Measurements from ENCODE around the gene SATB2.

SATB2 gene

GRCh38 chr2:199457147-199458008 is at the start of gene SATB2:
SATB2 (minus strand) TSS chr2:199457939; CDS start chr2:199456037, 1,902 bp downstream.
- no peak for DNase-seq (ENCODE audit: low read depth in 2 of 2)

- no peak for DNase-seq (ENCODE audit: low read depth in 2 of 2)
Observed at GRCh38 chr2:199505755-199506403, 48.1 kb upstream of the SATB2 start.

GRCh38 chr2:199503148-199503547 is 45.4 kb upstream of the SATB2 start:
- no peak for DNase-seq (ENCODE audit: low read depth in 2 of 2)

- DNase-seq (ENCODE audit: low read depth in 2 of 2) = no peak
Observed at GRCh38 chr2:199499005-199499404, 41.3 kb upstream of the SATB2 start.

- no peak for DNase-seq (ENCODE audit: low read depth in 2 of 2)
Observed at GRCh38 chr2:199495147-199495546, 37.4 kb upstream of the SATB2 start.

GRCh38 chr2:199490049-199490448 is 32.3 kb upstream of the SATB2 start:
- DNase-seq (ENCODE audit: low read depth in 2 of 2) = no peak

GRCh38 chr2:199488772-199489400 is 31.1 kb upstream of the SATB2 start:
- DNase-seq (ENCODE audit: low read depth in 2 of 2) = peak; percentile 8 to 28

GRCh38 chr2:199485732-199486335 is 28.1 kb upstream of the SATB2 start:
- no peak for DNase-seq (ENCODE audit: low read depth in 2 of 2)

GRCh38 chr2:199484927-199485326 is 27.2 kb upstream of the SATB2 start:
- no peak for DNase-seq (ENCODE audit: low read depth in 2 of 2)

- no peak for DNase-seq (ENCODE audit: low read depth in 2 of 2)
Observed at GRCh38 chr2:199480966-199481365, 23.2 kb upstream of the SATB2 start.

GRCh38 chr2:199477277-199477834 is 19.6 kb upstream of the SATB2 start:
- DNase-seq (ENCODE audit: low read depth in 2 of 2) = no peak

GRCh38 chr2:199471443-199472057 is 13.8 kb upstream of the SATB2 start:
- no peak for DNase-seq (ENCODE audit: low read depth in 2 of 2)

- no peak for DNase-seq (ENCODE audit: low read depth in 2 of 2)
Observed at GRCh38 chr2:199470672-199471442, 13.1 kb upstream of the SATB2 start.

GRCh38 chr2:199470361-199470671 is 12.6 kb upstream of the SATB2 start:
- no peak for DNase-seq (ENCODE audit: low read depth in 2 of 2)

- DNase-seq (ENCODE audit: low read depth in 2 of 2) = no peak
Observed at GRCh38 chr2:199469514-199470360, 12.0 kb upstream of the SATB2 start.

- DNase-seq (ENCODE audit: low read depth in 2 of 2) = no peak
Observed at GRCh38 chr2:199468561-199469513, 11.1 kb upstream of the SATB2 start.

GRCh38 chr2:199467066-199467822 is 9.5 kb upstream of the SATB2 start:
- no peak for DNase-seq (ENCODE audit: low read depth in 2 of 2)

GRCh38 chr2:199466692-199467065 is 8.9 kb upstream of the SATB2 start:
- DNase-seq (ENCODE audit: low read depth in 2 of 2) = no peak
